ENCODE results near the gene CCN2. TPM values are rescaled to one million over a fixed set of nuclear protein-coding genes. Genes with fewer than 3 reads are reported as not detected.

CCN2 gene
- polyA plus RNA-seq, 2 donors = 13.4 to 15.9 TPM

DNA sequence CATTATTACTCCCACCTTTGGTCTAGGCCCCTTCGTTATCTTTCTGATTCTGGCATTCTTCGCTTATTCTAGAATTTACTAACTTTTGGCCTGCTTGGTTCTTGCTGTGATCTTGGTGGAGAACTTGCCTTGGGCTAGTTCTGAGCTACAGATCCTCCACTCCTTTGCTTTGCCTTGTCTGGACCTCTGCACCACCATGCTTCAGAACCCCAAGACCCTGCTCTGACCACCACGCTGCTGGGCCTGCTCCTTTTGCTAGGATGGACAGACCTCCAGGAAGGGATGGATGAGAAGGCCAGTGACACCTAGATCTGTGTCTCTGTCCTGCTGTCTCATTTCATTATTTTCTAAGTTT lies 30.4 kb upstream of the CCN2 start:
- Histone ChIP-seq H3K9me3 (ENCODE audit: control insufficient read depth in 2 of 2, insufficient read depth in 1 of 2, low read depth in 1 of 2, low read length in 1 of 2) (no peaks in the 10 kb centered on the region), H3K4me3 (ENCODE audit: low read depth in 1 of 2, low read length in 2 of 2) (no peak overlapping the region), H3K27ac (ENCODE audit: low read depth in 2 of 2, low read length in 1 of 2) (no peak overlapping the region), H3K36me3 (ENCODE audit: control insufficient read depth in 2 of 2, insufficient read depth in 2 of 2, low read length in 1 of 2) (no peaks in the 10 kb centered on the region), H3K4me1 (ENCODE audit: control insufficient read depth in 2 of 2, insufficient read depth in 2 of 2, low read length in 1 of 2) (no peaks in the 10 kb centered on the region), H3K27me3 (ENCODE audit: control insufficient read depth in 1 of 2, insufficient read depth in 2 of 2, low read length in 2 of 2) (no peaks in the 10 kb centered on the region)
- 89 to 91% methylated on average over 3 of the region's 3 CpGs for WGBS, 2 donors

DNA sequence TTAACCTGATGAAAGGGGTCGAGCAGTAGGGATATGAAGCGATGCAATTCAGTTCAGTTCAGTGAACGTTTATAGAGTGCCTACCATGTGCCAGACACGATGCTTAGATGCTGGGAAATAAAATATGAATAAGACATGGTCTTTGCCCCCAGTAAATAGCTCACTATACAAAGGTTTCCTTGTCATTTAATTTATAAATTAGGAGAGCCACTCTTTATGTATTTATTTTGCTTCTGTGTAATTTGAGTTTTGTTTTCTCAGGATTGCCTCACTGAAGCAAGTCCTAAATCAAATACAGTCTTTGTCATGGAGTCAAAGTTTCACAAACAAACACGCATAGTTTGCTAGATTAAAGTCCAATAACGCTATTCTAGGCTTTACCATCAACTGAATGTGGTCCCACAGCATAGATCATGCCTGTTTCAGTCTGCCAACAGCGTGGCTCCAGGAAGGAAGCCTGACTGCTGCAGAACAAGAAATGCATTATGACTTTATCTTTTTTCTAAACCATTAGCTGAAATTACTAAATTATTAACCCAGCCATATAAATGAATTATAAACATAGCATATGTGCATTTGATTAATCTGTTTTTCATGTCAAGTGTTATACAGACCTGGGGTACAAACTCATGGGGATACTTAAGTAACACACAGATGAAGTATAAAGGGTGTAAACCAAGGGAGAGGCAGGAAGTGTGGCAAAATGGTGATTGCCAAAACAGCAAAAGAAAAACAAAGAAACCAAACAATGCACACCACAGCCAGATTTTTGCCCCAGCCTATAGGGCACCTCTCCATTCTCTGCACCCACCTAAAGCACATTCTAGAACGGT lies 29.8 kb upstream of the CCN2 start:
- 41 to 59% methylated on average over 8 of the region's 8 CpGs for WGBS, 2 donors
- no peaks in the 10 kb centered on the region for H3K9me3 ChIP-seq (ENCODE audit: control insufficient read depth in 2 of 2, insufficient read depth in 1 of 2, low read depth in 1 of 2, low read length in 1 of 2)
- no peaks in the 10 kb centered on the region for H3K4me1 ChIP-seq (ENCODE audit: control insufficient read depth in 2 of 2, insufficient read depth in 2 of 2, low read length in 1 of 2)
- H3K27ac ChIP-seq (ENCODE audit: low read depth in 2 of 2, low read length in 1 of 2) = no peak overlapping the region
- no peaks in the 10 kb centered on the region for H3K27me3 ChIP-seq (ENCODE audit: control insufficient read depth in 1 of 2, insufficient read depth in 2 of 2, low read length in 2 of 2)
- H3K36me3 ChIP-seq (ENCODE audit: control insufficient read depth in 2 of 2, insufficient read depth in 2 of 2, low read length in 1 of 2) = no peaks in the 10 kb centered on the region
- H3K4me3 ChIP-seq (ENCODE audit: low read depth in 1 of 2, low read length in 2 of 2) = no peak overlapping the region

DNA sequence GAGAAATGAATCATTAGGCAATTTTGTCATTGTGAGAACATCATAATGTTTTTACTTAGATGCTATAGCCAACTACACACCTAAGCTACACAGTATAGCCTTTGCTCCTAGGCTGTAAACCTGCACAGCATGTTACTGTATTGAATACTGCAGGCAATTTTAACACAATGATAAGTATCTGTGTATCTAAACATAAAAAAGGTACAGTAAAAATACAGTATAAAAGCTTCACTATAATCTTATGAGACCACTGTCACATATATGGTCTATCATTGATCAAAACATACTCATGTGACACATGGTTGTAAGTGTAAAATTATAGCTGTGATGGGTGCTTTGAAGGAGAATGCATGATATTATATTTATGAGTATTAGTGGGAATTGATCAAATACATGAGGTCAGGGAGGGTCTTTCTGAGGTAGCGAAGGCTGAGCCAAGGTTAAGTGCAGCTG lies 29.2 kb upstream of the CCN2 start:
- 76 to 98% methylated on average over 1 of the region's 1 CpG for WGBS, 2 donors
- no peaks in the 10 kb centered on the region for H3K36me3 ChIP-seq (ENCODE audit: control insufficient read depth in 2 of 2, insufficient read depth in 2 of 2, low read length in 1 of 2)
- H3K9me3 ChIP-seq (ENCODE audit: control insufficient read depth in 2 of 2, insufficient read depth in 1 of 2, low read depth in 1 of 2, low read length in 1 of 2) = no peaks in the 10 kb centered on the region
- no peak overlapping the region for H3K4me3 ChIP-seq (ENCODE audit: low read depth in 1 of 2, low read length in 2 of 2)
- no peaks in the 10 kb centered on the region for H3K27me3 ChIP-seq (ENCODE audit: control insufficient read depth in 1 of 2, insufficient read depth in 2 of 2, low read length in 2 of 2)
- H3K27ac ChIP-seq (ENCODE audit: low read depth in 2 of 2, low read length in 1 of 2) = no peak overlapping the region
- no peaks in the 10 kb centered on the region for H3K4me1 ChIP-seq (ENCODE audit: control insufficient read depth in 2 of 2, insufficient read depth in 2 of 2, low read length in 1 of 2)

GRCh38 chr6:131979515-131980337 lies 28.6 kb upstream of the CCN2 start:
- Histone ChIP-seq H3K4me1 (ENCODE audit: control insufficient read depth in 2 of 2, insufficient read depth in 2 of 2, low read length in 1 of 2) (no peaks in the 10 kb centered on the region), H3K27ac (ENCODE audit: low read depth in 2 of 2, low read length in 1 of 2) (no peak overlapping the region), H3K9me3 (ENCODE audit: control insufficient read depth in 2 of 2, insufficient read depth in 1 of 2, low read depth in 1 of 2, low read length in 1 of 2) (no peaks in the 10 kb centered on the region), H3K36me3 (ENCODE audit: control insufficient read depth in 2 of 2, insufficient read depth in 2 of 2, low read length in 1 of 2) (no peaks in the 10 kb centered on the region), H3K4me3 (ENCODE audit: low read depth in 1 of 2, low read length in 2 of 2) (no peak overlapping the region), H3K27me3 (ENCODE audit: control insufficient read depth in 1 of 2, insufficient read depth in 2 of 2, low read length in 2 of 2) (no peaks in the 10 kb centered on the region)
- 87 to 91% methylated on average over 5 of the region's 5 CpGs for WGBS, 2 donors

DNA sequence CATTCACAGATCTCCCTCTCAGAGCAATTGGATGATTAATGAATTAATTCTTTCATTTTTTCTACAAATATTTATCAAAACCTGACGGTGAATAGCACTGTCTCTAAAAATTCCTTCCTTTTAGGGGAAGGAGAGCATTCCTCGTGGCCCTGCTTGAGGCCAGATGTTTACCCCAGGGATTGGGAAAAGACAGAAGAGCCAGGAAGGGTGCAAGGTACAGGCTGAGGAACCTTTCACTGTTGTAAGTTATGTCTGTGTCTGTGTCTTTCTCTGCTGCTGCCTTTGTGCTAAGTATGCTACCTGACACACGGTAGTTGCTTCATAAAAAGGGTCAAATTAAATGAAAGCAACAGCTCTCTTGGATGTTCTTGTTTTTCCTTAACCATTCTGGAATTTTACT lies 27.4 kb upstream of the CCN2 start:
- Histone ChIP-seq H3K36me3 (ENCODE audit: control insufficient read depth in 2 of 2, insufficient read depth in 2 of 2, low read length in 1 of 2) (no peaks in the 10 kb centered on the region), H3K27ac (ENCODE audit: low read depth in 2 of 2, low read length in 1 of 2) (no peak overlapping the region), H3K4me1 (ENCODE audit: control insufficient read depth in 2 of 2, insufficient read depth in 2 of 2, low read length in 1 of 2) (no peaks in the 10 kb centered on the region), H3K9me3 (ENCODE audit: control insufficient read depth in 2 of 2, insufficient read depth in 1 of 2, low read depth in 1 of 2, low read length in 1 of 2) (no peaks in the 10 kb centered on the region), H3K27me3 (ENCODE audit: control insufficient read depth in 1 of 2, insufficient read depth in 2 of 2, low read length in 2 of 2) (no peaks in the 10 kb centered on the region), H3K4me3 (ENCODE audit: low read depth in 1 of 2, low read length in 2 of 2) (no peak overlapping the region)
- WGBS, 2 donors = 57 to 59% methylated on average over 3 of the region's 3 CpGs

- 47 to 66% methylated on average over 6 of the region's 6 CpGs for WGBS, 2 donors
- Histone ChIP-seq H3K27me3 (ENCODE audit: control insufficient read depth in 1 of 2, insufficient read depth in 2 of 2, low read length in 2 of 2) (no peaks in the 10 kb centered on the region), H3K27ac (ENCODE audit: low read depth in 2 of 2, low read length in 1 of 2) (no peak overlapping the region), H3K4me3 (ENCODE audit: low read depth in 1 of 2, low read length in 2 of 2) (no peak overlapping the region), H3K36me3 (ENCODE audit: control insufficient read depth in 2 of 2, insufficient read depth in 2 of 2, low read length in 1 of 2) (no peaks in the 10 kb centered on the region), H3K9me3 (ENCODE audit: control insufficient read depth in 2 of 2, insufficient read depth in 1 of 2, low read depth in 1 of 2, low read length in 1 of 2) (no peaks in the 10 kb centered on the region), H3K4me1 (ENCODE audit: control insufficient read depth in 2 of 2, insufficient read depth in 2 of 2, low read length in 1 of 2) (no peaks in the 10 kb centered on the region)
Measured at GRCh38 chr6:131976545-131977061, 25.4 kb upstream of the CCN2 start.

- 41 to 66% methylated on average over 2 of the region's 2 CpGs for WGBS, 2 donors
- no peaks in the 10 kb centered on the region for H3K9me3 ChIP-seq (ENCODE audit: control insufficient read depth in 2 of 2, insufficient read depth in 1 of 2, low read depth in 1 of 2, low read length in 1 of 2)
- no peaks in the 10 kb centered on the region for H3K36me3 ChIP-seq (ENCODE audit: control insufficient read depth in 2 of 2, insufficient read depth in 2 of 2, low read length in 1 of 2)
- H3K4me3 ChIP-seq (ENCODE audit: low read depth in 1 of 2, low read length in 2 of 2) = no peak overlapping the region
- H3K27me3 ChIP-seq (ENCODE audit: control insufficient read depth in 1 of 2, insufficient read depth in 2 of 2, low read length in 2 of 2) = no peaks in the 10 kb centered on the region
- no peak overlapping the region for H3K27ac ChIP-seq (ENCODE audit: low read depth in 2 of 2, low read length in 1 of 2)
- no peaks in the 10 kb centered on the region for H3K4me1 ChIP-seq (ENCODE audit: control insufficient read depth in 2 of 2, insufficient read depth in 2 of 2, low read length in 1 of 2)
Measured at GRCh38 chr6:131972741-131973140, 21.6 kb upstream of the CCN2 start.

GRCh38 chr6:131970076-131970859 lies 19.1 kb upstream of the CCN2 start:
- no peaks in the 10 kb centered on the region for H3K4me1 ChIP-seq (ENCODE audit: control insufficient read depth in 2 of 2, insufficient read depth in 2 of 2, low read length in 1 of 2)
- H3K9me3 ChIP-seq (ENCODE audit: control insufficient read depth in 2 of 2, insufficient read depth in 1 of 2, low read depth in 1 of 2, low read length in 1 of 2) = no peaks in the 10 kb centered on the region
- no peaks in the 10 kb centered on the region for H3K27me3 ChIP-seq (ENCODE audit: control insufficient read depth in 1 of 2, insufficient read depth in 2 of 2, low read length in 2 of 2)
- H3K36me3 ChIP-seq (ENCODE audit: control insufficient read depth in 2 of 2, insufficient read depth in 2 of 2, low read length in 1 of 2) = no peaks in the 10 kb centered on the region
- H3K27ac ChIP-seq (ENCODE audit: low read depth in 2 of 2, low read length in 1 of 2) = no peak overlapping the region
- WGBS, 2 donors = 84% methylated on average over 2 of the region's 2 CpGs
- no peak overlapping the region for H3K4me3 ChIP-seq (ENCODE audit: low read depth in 1 of 2, low read length in 2 of 2)

- 72 to 80% methylated on average over 5 of the region's 5 CpGs for WGBS, 2 donors
- H3K27ac ChIP-seq (ENCODE audit: low read depth in 2 of 2, low read length in 1 of 2) = no peak overlapping the region
Measured at GRCh38 chr6:131968656-131969055, 17.5 kb upstream of the CCN2 start.

More at GRCh38 chr6:131968656-131969055, 17.5 kb upstream of the CCN2 start:
- H3K4me1 ChIP-seq (ENCODE audit: control insufficient read depth in 2 of 2, insufficient read depth in 2 of 2, low read length in 1 of 2) = no peaks in the 10 kb centered on the region
- H3K36me3 ChIP-seq (ENCODE audit: control insufficient read depth in 2 of 2, insufficient read depth in 2 of 2, low read length in 1 of 2) = no peaks in the 10 kb centered on the region
- H3K9me3 ChIP-seq (ENCODE audit: control insufficient read depth in 2 of 2, insufficient read depth in 1 of 2, low read depth in 1 of 2, low read length in 1 of 2) = no peaks in the 10 kb centered on the region
- H3K27me3 ChIP-seq (ENCODE audit: control insufficient read depth in 1 of 2, insufficient read depth in 2 of 2, low read length in 2 of 2) = no peaks in the 10 kb centered on the region
- H3K4me3 ChIP-seq (ENCODE audit: low read depth in 1 of 2, low read length in 2 of 2) = no peak overlapping the region

All from esophagus (tissue), 2 donors.